H1 (cell line): ENCODE data around the gene ANKS1B. TPM values are rescaled to one million over a fixed set of nuclear protein-coding genes. Genes with fewer than 3 reads are reported as not detected.

Experiments
- CTBP2 ChIP-seq: IDR thresholded peaks from 2 replicates; pipeline ENCODE4 v1.7.0; 2011; ENCODE audit warnings: borderline replicate concordance, mild to moderate bottlenecking, moderate library complexity, mixed read lengths, low read length; ENCODE audit not compliant: insufficient read depth, insufficient read length
- SP4 ChIP-seq: IDR thresholded peaks from 2 replicates; pipeline ENCODE4 v1.6.1; 2012; ENCODE audit warnings: low read length, inconsistent platforms
- SUZ12 ChIP-seq: fragments of 200-600 bp; sonication (generic); IDR thresholded peaks from 2 replicates; pipeline ENCODE4 v1.6.1; 2012; ENCODE audit warnings: mild to moderate bottlenecking, inconsistent platforms, low read length, moderate library complexity, mixed read lengths
- TBP ChIP-seq: IDR thresholded peaks from 2 replicates; pipeline ENCODE4 v1.6.1; 2011; ENCODE audit warnings: low read depth, low read length, improper control_type of control experiment
- polyA plus RNA-seq, 7 experiments: library from polyadenylated mRNA; depleted of rRNA in 3 of 7; stranded (reverse) in 5 of 7; unstranded in 2 of 7; fragments of >200 nt in 5 of 7; fragments of 200-250 nt in 2 of 7; gene quantifications; 1 replicate in 5 of 7; 2 replicates in 1 of 7; 4 replicates in 1 of 7; pipeline versions ENCODE4 v1.2.1 to v1.2.3, GENCODE V29; 2011 to 2013; ENCODE audit warnings: missing spikeins in 2 of 7, mixed read lengths in 2 of 7
- total RNA-seq: library from RNA; stranded (reverse); fragmentation: NEBNext Ultra II Directional; extraction: Animal tissue kit (Norgen Biotek cat#: 25700); gene quantifications from 2 replicates; pipeline ENCODE4 v1.2.1, GENCODE V29; 2021
- TF ChIP-seq, protein P1 (sequence below): fragments of 300-600 bp; sonication (generic); IDR thresholded peaks from 2 replicates; pipeline ENCODE4 v1.7.1; 2012; ENCODE audit warnings: low read length, moderate library complexity, mild to moderate bottlenecking, inconsistent platforms; ENCODE audit not compliant: insufficient replicate concordance

The ANKS1B gene
- total and polyA plus RNA-seq, 2 of the 8 experiments (the other 6 are each of a cell fraction or from before 2014, with no cell fraction given): 2.7 to 6.1 TPM

DNA sequence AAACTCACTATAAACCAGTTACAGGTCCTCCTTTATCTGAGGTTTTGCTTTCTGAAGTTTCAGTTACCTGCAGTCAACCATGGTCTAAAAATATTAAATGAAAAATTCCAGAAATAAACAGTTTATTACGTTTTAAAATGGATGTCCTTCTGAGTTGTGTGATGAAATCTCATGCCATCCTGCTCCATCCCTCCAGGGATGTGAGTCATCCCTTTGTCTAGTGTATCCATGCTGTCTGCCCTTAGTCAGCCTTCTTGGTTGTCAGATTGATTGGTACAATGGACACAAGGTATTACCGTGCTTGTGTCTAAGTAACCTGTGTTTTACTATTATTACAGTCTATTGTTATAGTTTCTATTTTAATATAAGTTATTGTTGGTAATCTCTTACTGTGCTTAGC lies 1011.3 kb downstream of the ANKS1B start (continued):
- TF ChIP-seq, protein P1, sequence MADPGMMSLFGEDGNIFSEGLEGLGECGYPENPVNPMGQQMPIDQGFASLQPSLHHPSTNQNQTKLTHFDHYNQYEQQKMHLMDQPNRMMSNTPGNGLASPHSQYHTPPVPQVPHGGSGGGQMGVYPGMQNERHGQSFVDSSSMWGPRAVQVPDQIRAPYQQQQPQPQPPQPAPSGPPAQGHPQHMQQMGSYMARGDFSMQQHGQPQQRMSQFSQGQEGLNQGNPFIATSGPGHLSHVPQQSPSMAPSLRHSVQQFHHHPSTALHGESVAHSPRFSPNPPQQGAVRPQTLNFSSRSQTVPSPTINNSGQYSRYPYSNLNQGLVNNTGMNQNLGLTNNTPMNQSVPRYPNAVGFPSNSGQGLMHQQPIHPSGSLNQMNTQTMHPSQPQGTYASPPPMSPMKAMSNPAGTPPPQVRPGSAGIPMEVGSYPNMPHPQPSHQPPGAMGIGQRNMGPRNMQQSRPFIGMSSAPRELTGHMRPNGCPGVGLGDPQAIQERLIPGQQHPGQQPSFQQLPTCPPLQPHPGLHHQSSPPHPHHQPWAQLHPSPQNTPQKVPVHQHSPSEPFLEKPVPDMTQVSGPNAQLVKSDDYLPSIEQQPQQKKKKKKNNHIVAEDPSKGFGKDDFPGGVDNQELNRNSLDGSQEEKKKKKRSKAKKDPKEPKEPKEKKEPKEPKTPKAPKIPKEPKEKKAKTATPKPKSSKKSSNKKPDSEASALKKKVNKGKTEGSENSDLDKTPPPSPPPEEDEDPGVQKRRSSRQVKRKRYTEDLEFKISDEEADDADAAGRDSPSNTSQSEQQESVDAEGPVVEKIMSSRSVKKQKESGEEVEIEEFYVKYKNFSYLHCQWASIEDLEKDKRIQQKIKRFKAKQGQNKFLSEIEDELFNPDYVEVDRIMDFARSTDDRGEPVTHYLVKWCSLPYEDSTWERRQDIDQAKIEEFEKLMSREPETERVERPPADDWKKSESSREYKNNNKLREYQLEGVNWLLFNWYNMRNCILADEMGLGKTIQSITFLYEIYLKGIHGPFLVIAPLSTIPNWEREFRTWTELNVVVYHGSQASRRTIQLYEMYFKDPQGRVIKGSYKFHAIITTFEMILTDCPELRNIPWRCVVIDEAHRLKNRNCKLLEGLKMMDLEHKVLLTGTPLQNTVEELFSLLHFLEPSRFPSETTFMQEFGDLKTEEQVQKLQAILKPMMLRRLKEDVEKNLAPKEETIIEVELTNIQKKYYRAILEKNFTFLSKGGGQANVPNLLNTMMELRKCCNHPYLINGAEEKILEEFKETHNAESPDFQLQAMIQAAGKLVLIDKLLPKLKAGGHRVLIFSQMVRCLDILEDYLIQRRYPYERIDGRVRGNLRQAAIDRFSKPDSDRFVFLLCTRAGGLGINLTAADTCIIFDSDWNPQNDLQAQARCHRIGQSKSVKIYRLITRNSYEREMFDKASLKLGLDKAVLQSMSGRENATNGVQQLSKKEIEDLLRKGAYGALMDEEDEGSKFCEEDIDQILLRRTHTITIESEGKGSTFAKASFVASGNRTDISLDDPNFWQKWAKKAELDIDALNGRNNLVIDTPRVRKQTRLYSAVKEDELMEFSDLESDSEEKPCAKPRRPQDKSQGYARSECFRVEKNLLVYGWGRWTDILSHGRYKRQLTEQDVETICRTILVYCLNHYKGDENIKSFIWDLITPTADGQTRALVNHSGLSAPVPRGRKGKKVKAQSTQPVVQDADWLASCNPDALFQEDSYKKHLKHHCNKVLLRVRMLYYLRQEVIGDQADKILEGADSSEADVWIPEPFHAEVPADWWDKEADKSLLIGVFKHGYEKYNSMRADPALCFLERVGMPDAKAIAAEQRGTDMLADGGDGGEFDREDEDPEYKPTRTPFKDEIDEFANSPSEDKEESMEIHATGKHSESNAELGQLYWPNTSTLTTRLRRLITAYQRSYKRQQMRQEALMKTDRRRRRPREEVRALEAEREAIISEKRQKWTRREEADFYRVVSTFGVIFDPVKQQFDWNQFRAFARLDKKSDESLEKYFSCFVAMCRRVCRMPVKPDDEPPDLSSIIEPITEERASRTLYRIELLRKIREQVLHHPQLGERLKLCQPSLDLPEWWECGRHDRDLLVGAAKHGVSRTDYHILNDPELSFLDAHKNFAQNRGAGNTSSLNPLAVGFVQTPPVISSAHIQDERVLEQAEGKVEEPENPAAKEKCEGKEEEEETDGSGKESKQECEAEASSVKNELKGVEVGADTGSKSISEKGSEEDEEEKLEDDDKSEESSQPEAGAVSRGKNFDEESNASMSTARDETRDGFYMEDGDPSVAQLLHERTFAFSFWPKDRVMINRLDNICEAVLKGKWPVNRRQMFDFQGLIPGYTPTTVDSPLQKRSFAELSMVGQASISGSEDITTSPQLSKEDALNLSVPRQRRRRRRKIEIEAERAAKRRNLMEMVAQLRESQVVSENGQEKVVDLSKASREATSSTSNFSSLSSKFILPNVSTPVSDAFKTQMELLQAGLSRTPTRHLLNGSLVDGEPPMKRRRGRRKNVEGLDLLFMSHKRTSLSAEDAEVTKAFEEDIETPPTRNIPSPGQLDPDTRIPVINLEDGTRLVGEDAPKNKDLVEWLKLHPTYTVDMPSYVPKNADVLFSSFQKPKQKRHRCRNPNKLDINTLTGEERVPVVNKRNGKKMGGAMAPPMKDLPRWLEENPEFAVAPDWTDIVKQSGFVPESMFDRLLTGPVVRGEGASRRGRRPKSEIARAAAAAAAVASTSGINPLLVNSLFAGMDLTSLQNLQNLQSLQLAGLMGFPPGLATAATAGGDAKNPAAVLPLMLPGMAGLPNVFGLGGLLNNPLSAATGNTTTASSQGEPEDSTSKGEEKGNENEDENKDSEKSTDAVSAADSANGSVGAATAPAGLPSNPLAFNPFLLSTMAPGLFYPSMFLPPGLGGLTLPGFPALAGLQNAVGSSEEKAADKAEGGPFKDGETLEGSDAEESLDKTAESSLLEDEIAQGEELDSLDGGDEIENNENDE: no peak
- TF ChIP-seq TBP (no peak), SUZ12 (no peak), CTBP2 (no peak), SP4 (no peak)
